ENCODE results near the gene FRMD5. TPM values are rescaled to one million over a fixed set of nuclear protein-coding genes. Genes with fewer than 3 reads are reported as not detected.

The FRMD5 gene
- total RNA-seq, 4 donors from 2014 or later: 0.24 to 0.94 (median 0.67) TPM; not detected in 1

DNA sequence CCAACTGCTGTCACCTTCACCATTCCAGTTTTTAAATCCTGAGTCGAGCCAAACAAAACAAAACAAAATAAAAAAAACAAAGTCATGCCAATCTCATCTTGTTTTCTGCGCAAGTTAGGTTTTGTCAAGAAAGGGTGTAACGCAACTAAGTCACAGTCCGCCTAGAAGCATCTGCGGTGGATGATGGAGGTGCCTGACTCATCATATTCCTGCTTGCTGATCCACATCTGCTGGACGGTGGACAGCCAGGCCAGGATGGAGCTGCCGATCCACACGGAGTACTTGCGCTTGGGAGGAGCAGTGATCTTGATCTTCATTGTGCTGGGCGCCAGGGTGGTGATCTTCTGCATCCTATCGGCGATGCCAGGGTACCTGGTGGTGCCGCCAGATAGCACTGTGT is 206.2 kb downstream of the FRMD5 start:
- H3K27me3 ChIP-seq: no peaks in the 10 kb centered on the region
- TF ChIP-seq POLR2A (IDR thresholded peaks at IDR 0.05) (no peak), CTCF (IDR thresholded peaks at IDR 0.05) (no peak)
- intact Hi-C loops (cut with DNase I): no loop called here
- no peak overlapping the region for H3K27ac ChIP-seq
- no peaks in the 10 kb centered on the region for H3K9me3 ChIP-seq
- H3K4me3 ChIP-seq (replicated peaks in 1 of 3): no peak overlapping the region
- peaks cover 0 to 6% of the 10 kb centered on the region in 2 donors for H3K4me1 ChIP-seq
- no peak for DNase-seq
- 90 to 92% methylated on average over 12 to 13 of the region's 13 CpGs for WGBS, 2 donors
- H3K36me3 ChIP-seq: no peaks in the 10 kb centered on the region

DNA sequence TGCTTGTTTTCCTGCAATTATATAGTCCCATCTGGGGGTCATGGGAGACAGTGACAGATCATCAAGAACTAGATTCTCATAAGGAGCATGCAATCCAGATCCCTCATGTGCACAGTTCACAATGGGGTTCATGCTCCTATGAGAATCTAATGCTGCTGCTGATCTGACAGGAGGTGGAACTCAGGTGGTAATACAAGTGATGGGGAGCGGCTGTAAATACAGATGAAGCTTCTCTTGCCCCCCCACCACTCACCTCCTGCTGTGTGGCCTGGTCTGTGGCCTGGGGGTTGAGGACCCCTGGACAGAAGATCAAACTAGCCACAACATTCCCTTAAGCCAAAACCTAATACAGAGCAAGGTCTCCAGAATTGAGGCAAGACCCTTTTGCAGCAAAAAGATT is 207.1 kb downstream of the FRMD5 start:
- H3K27ac ChIP-seq: no peak overlapping the region
- intact Hi-C loops (cut with DNase I): no loop called here
- 100% methylated on average over 1 of the region's 1 CpG for WGBS, 2 donors

GRCh38 chr15:43985976-43986680 is 208.9 kb downstream of the FRMD5 start:
- Histone ChIP-seq H3K9me3 (no peaks in the 10 kb centered on the region), H3K4me1 (peaks cover 0 to 6% of the 10 kb centered on the region in 2 donors), H3K36me3 (no peaks in the 10 kb centered on the region), H3K27ac (no peak overlapping the region), H3K27me3 (no peaks in the 10 kb centered on the region), H3K4me3 (replicated peaks in 1 of 3) (no peak overlapping the region)
- WGBS, 2 donors: 68 to 79% methylated on average over 7 of the region's 7 CpGs
- intact Hi-C loops (cut with DNase I): no loop called here
- no peak for TF ChIP-seq POLR2A (IDR thresholded peaks at IDR 0.05)
- TF ChIP-seq CTCF (IDR thresholded peaks at IDR 0.05): no peak
- no peak for DNase-seq

More for the DNA sequence above, 207.1 kb downstream of the FRMD5 start:
- no peak for DNase-seq
- Histone ChIP-seq H3K4me1 (peaks cover 0 to 6% of the 10 kb centered on the region in 2 donors), H3K9me3 (no peaks in the 10 kb centered on the region), H3K4me3 (replicated peaks in 1 of 3) (no peak overlapping the region), H3K36me3 (no peaks in the 10 kb centered on the region), H3K27me3 (no peaks in the 10 kb centered on the region)
- TF ChIP-seq CTCF (IDR thresholded peaks at IDR 0.05): no peak
- TF ChIP-seq POLR2A (IDR thresholded peaks at IDR 0.05): no peak

DNA sequence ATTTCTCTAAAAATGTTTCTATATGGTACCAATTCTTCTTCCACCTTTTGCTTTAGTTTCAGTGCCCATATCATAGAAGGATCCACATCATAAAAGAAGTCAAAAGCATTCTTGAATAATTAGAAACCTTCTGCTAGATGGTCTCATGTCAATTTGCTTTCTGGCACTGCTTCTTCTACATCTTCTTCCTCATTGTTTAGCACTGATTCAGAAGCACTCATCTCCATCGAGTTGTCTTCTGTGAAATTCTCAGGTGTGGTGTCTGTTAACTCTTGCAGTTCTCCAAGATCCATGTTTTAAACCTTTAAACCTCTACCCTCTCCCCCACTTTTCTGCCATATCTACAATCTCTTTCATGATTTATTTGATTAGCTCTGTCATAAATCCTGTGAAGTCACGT is 213.5 kb downstream of the FRMD5 start:
- H3K27ac ChIP-seq: no peak overlapping the region
- H3K27me3 ChIP-seq: no peaks in the 10 kb centered on the region
- intact Hi-C loops (cut with DNase I): no loop called here
- TF ChIP-seq CTCF (IDR thresholded peaks at IDR 0.05): no peak
- no peak for TF ChIP-seq POLR2A (IDR thresholded peaks at IDR 0.05)
- no peak overlapping the region for H3K4me3 ChIP-seq (replicated peaks in 1 of 3)
- H3K9me3 ChIP-seq: no peaks in the 10 kb centered on the region
- DNase-seq: no peak
- no peaks in the 10 kb centered on the region for H3K36me3 ChIP-seq
- WGBS, 2 donors: 64 to 82% methylated on average over 2 of the region's 2 CpGs
- H3K4me1 ChIP-seq: peaks cover 2 to 3% of the 10 kb centered on the region in 2 donors

DNA sequence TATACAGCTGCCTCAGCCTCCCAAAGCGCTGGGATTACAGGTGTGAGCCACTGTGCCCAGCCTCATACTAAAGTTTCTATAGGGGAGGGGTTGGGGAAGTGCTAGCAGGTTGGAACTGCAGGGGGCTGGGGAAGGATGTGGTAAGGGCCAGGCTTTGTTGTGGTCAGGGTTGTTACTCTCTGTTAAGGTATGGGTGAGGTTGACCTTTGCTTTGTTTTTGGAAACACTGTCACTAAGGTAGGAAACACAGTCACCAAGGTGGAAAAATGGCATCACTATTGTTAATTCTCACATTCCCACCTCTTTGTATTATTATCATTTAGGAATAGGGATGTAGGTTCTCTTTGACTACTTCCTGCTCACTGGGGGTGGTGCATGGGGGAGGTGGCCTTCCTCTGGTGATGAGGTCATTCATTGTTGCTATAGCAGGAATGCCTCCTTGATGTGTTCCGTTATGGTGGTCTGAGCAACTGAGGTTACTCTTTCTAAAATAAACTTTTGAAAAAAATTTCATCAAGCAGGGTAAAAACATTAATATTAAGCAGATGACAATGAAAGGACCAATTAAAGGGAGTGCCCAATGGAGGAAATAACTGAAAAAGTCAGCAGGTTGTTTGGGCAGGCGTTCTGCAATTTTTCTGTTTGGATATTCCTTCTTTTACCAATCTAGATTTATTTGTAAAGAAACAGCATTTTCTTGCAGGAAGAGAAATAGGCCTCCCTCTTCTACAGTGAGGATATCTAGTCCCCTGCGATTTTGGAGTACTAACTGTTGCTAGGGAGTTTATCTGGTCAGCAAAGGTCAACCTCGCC is 217.8 kb downstream of the FRMD5 start:
- Histone ChIP-seq H3K4me1 (peaks cover 15 to 26% of the 10 kb centered on the region in 2 donors), H3K9me3 (no peaks in the 10 kb centered on the region), H3K27ac (no peak overlapping the region), H3K36me3 (no peaks in the 10 kb centered on the region), H3K27me3 (no peaks in the 10 kb centered on the region), H3K4me3 (replicated peaks in 1 of 3) (no peak overlapping the region)
- 88 to 90% methylated on average over 5 of the region's 5 CpGs for WGBS, 2 donors
- intact Hi-C loops (cut with DNase I): no loop called here
- DNase-seq: no peak
- TF ChIP-seq POLR2A (IDR thresholded peaks at IDR 0.05) (no peak), CTCF (IDR thresholded peaks at IDR 0.05) (no peak)
